GM21723 (cell line): ENCODE data around the gene WDR82.
A peak's percentile ranks its signal among the peaks of the same experiment; 100 is the strongest.

ENCODE experiments used
- ATAC-seq: cut with Tn5 transposase; IDR thresholded peaks from one replicate; pipeline ENCODE4 v1.9.1; 2021; ENCODE audit warnings: mild to moderate bottlenecking, moderate library complexity; ENCODE audit not compliant: unreplicated experiment

Gene WDR82

GRCh38 chr3:52310861-52311575, 32.6 kb upstream of the WDR82 start:
- ATAC-seq, result peak; percentile 56

- ATAC-seq, result no peak
Measured at GRCh38 chr3:52308308-52308707, 29.9 kb upstream of the WDR82 start.

GRCh38 chr3:52306978-52307377, 28.5 kb upstream of the WDR82 start:
- no peak for ATAC-seq

- no peak for ATAC-seq
Measured at GRCh38 chr3:52305926-52306325, 27.5 kb upstream of the WDR82 start.

- no peak for ATAC-seq
Measured at GRCh38 chr3:52303811-52304210, 25.4 kb upstream of the WDR82 start.

GRCh38 chr3:52302426-52303145, 24.1 kb upstream of the WDR82 start:
- ATAC-seq, result no peak

GRCh38 chr3:52299879-52300611, 21.6 kb upstream of the WDR82 start:
- no peak for ATAC-seq

- ATAC-seq, result no peak
Measured at GRCh38 chr3:52299247-52299878, 20.9 kb upstream of the WDR82 start.

- ATAC-seq, result no peak
Measured at GRCh38 chr3:52298149-52299098, 20.0 kb upstream of the WDR82 start.

GRCh38 chr3:52297242-52298148, 19.0 kb upstream of the WDR82 start:
- no peak for ATAC-seq

- no peak for ATAC-seq
Measured at GRCh38 chr3:52295671-52296208, 17.3 kb upstream of the WDR82 start.

GRCh38 chr3:52294320-52295150, 16.1 kb upstream of the WDR82 start:
- no peak for ATAC-seq

- ATAC-seq, result no peak
Measured at GRCh38 chr3:52293491-52294319, 15.3 kb upstream of the WDR82 start.

- no peak for ATAC-seq
Measured at GRCh38 chr3:52292247-52293065, 14.0 kb upstream of the WDR82 start.

GRCh38 chr3:52291508-52292181, 13.2 kb upstream of the WDR82 start:
- no peak for ATAC-seq
